Measurements from ENCODE around the gene UNC13B.
"Not testable (repeated sequence)": the region's sequence is repeated elsewhere in the genome, so short reads cannot be mapped to it uniquely, and the experiment has no call there.

Gene UNC13B

GRCh38 chr9:35172878-35173277 lies 11.1 kb downstream of the UNC13B start:
- no peak for TF ChIP-seq CTCF (IDR thresholded peaks at IDR 0.05; ENCODE audit: extremely low read depth, missing control alignments)
- no peak for DNase-seq (ENCODE audit: low spot score)

GRCh38 chr9:35177520-35177919 lies 15.7 kb downstream of the UNC13B start:
- TF ChIP-seq CTCF (IDR thresholded peaks at IDR 0.05; ENCODE audit: extremely low read depth, missing control alignments): no peak
- DNase-seq (ENCODE audit: low spot score): no peak

GRCh38 chr9:35179347-35180280 lies 17.8 kb downstream of the UNC13B start:
- no peak for DNase-seq (ENCODE audit: low spot score)
- no peak for TF ChIP-seq CTCF (IDR thresholded peaks at IDR 0.05; ENCODE audit: extremely low read depth, missing control alignments)

GRCh38 chr9:35180801-35181200 lies 19.0 kb downstream of the UNC13B start:
- no peak for DNase-seq (ENCODE audit: low spot score)
- TF ChIP-seq CTCF (IDR thresholded peaks at IDR 0.05; ENCODE audit: extremely low read depth, missing control alignments): no peak

- DNase-seq (ENCODE audit: low spot score): not testable (repeated sequence)
Measured at GRCh38 chr9:35182401-35182800, 20.6 kb downstream of the UNC13B start.

GRCh38 chr9:35182996-35183754 lies 21.4 kb downstream of the UNC13B start:
- not testable (repeated sequence) for DNase-seq (ENCODE audit: low spot score)

GRCh38 chr9:35183755-35184480 lies 22.1 kb downstream of the UNC13B start:
- not testable (repeated sequence) for DNase-seq (ENCODE audit: low spot score)

- no peak for TF ChIP-seq CTCF (IDR thresholded peaks at IDR 0.05; ENCODE audit: extremely low read depth, missing control alignments)
- no peak for DNase-seq (ENCODE audit: low spot score)
Measured at GRCh38 chr9:35186524-35186923, 24.7 kb downstream of the UNC13B start.

All from GM20000 (cell line).